Astrocyte of the spinal cord (primary cell): ENCODE results near the gene CBX3.
"Not testable (repeated sequence)": the region's sequence is repeated elsewhere in the genome, so short reads cannot be mapped to it uniquely, and the experiment has no call there.

ENCODE experiments used
- DNase-seq: peaks from one replicate; pipeline ENCODE4 v3.0.0; 2011; ENCODE audit warnings: low read depth, low spot score
- H3K4me3 ChIP-seq: 2 replicates; pipeline ENCODE4 v1.5.1; 2011; ENCODE audit warnings: low read depth, mild to moderate bottlenecking, low read length, moderate library complexity
- CTCF ChIP-seq: IDR thresholded peaks from 2 replicates; pipeline ENCODE4 v1.5.1; 2012; ENCODE audit warnings: low read depth, mild to moderate bottlenecking, low read length, inconsistent platforms
- in situ Hi-C: cut with HindIII; loops from 2 replicates; pipeline ENCODE4 v1.10.0; 2017; ENCODE audit warnings: low sequenced_read_pairs

CBX3 gene

GRCh38 chr7:26170663-26171062 lies 30.9 kb upstream of the CBX3 start:
- in situ Hi-C loops: no loop called here
- H3K4me3 ChIP-seq: no peak overlapping the region
- no peak for TF ChIP-seq CTCF
- no peak for DNase-seq

- no peak overlapping the region for H3K4me3 ChIP-seq
- in situ Hi-C loops: no loop called here
- no peak for DNase-seq
- no peak for TF ChIP-seq CTCF
Observed at GRCh38 chr7:26171601-26172000, 29.9 kb upstream of the CBX3 start.

GRCh38 chr7:26172048-26172447 lies 29.5 kb upstream of the CBX3 start:
- TF ChIP-seq CTCF: no peak
- in situ Hi-C loops: no loop called here
- DNase-seq: no peak
- H3K4me3 ChIP-seq: no peak overlapping the region

GRCh38 chr7:26175903-26176302 lies 25.6 kb upstream of the CBX3 start:
- DNase-seq, in situ Hi-C loops, H3K4me3 ChIP-seq: not testable (repeated sequence)

- in situ Hi-C loops, DNase-seq, H3K4me3 ChIP-seq: not testable (repeated sequence)
Observed at GRCh38 chr7:26176696-26177095, 24.8 kb upstream of the CBX3 start.

GRCh38 chr7:26177269-26177668 lies 24.3 kb upstream of the CBX3 start:
- DNase-seq, in situ Hi-C loops, H3K4me3 ChIP-seq: not testable (repeated sequence)

GRCh38 chr7:26178272-26178960 lies 23.1 kb upstream of the CBX3 start:
- no peak for DNase-seq
- no peak for TF ChIP-seq CTCF
- no peak overlapping the region for H3K4me3 ChIP-seq
- in situ Hi-C loops: no loop called here

- H3K4me3 ChIP-seq: no peak overlapping the region
- in situ Hi-C loops: no loop called here
- TF ChIP-seq CTCF: no peak
- DNase-seq: no peak
Observed at GRCh38 chr7:26179422-26179821, 22.1 kb upstream of the CBX3 start.
